ENCODE results near the gene ARFGAP2.
A peak's percentile ranks its signal among the peaks of the same experiment; 100 is the strongest.

Gene ARFGAP2

GRCh38 chr11:47148903-47149531 lies 27.7 kb downstream of the ARFGAP2 start:
- no peak for DNase-seq (ENCODE audit: low read depth in 2 of 2)

DNA sequence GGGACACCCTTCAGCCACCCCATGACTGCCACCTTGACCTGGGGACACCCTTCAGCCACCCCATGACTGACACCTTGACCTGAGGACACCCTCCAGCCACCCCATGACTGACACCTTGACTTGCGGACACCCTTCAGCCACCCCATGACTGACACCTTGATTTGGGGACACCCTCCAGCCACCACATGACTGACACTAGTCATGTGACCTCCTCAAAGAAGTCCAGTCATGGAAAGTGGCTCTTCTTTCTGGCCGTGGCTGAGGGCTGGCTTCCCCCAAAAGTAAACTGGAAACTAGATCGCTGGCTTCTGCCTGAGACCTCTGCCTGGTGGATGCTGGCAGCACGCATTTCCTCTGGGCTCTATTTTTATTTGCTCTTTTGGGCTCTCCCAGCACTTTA lies 28.4 kb downstream of the ARFGAP2 start:
- no peak for DNase-seq (ENCODE audit: low read depth in 2 of 2)

DNA sequence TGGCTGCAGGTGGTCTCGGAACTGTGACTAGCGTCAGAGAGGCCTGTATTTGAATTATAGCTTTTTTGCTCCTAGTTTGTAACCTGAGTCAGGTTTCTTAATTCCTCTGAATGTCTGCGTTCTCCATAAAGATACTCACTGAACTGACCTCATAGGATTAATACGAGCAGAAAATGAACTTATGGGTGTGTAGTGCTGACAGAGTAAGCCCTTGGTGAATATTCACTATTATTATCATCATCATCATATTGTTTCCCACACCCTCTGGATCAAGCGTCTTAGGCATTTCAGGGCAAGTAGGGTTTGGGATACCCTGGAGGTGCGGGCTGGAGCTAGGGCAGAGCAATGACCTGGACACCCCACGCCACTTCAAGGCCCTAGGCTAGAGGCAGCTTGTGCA lies 29.0 kb downstream of the ARFGAP2 start:
- no peak for DNase-seq (ENCODE audit: low read depth in 2 of 2)

GRCh38 chr11:47147250-47147649 lies 29.4 kb downstream of the ARFGAP2 start:
- DNase-seq (ENCODE audit: low read depth in 2 of 2) = no peak

DNA sequence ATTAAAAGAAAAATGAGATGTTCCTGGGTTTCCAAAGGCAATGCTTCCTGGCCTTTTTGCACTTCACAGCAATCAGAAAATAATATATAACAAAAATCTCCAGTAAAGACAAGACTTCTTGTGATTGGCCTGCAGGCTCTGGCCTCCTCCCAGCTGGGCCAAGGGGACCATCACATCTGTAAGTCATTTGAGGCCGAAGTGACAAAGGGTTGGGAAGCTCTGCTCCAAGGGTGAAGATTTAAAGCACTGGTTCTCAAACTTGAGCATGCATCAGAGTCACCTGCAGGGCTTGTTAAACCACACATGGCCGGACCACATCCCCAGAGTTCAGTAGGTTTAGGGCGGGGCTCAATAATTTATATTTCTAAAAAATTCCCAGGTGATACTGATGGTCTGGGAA lies 32.1 kb downstream of the ARFGAP2 start:
- DNase-seq (ENCODE audit: low read depth in 2 of 2) = no peak

- no peak for DNase-seq (ENCODE audit: low read depth in 2 of 2)
Observed at GRCh38 chr11:47143322-47143721, 33.4 kb downstream of the ARFGAP2 start.

DNA sequence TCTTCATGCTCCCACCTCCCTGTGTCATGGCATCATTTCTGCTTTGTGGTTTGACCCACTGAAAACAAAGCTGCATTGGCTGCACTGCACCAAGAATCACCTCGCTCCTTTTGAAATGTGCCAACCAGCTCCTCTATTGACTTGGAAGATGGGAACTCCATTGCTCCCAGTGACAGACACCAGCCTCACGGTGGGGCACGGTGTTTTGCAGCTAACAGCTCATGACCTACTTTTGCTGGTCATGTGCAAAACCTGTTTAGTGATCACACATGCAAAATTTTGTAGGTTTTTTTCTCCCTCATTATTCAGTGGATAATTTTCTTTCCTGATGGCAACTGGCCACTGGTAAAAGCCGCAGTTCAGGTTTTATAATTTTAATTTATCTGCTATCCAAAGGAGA lies 36.8 kb downstream of the ARFGAP2 start:
- DNase-seq (ENCODE audit: low read depth in 2 of 2) = no peak

- DNase-seq (ENCODE audit: low read depth in 2 of 2) = no peak
Observed at GRCh38 chr11:47137476-47137875, 39.2 kb downstream of the ARFGAP2 start.

DNA sequence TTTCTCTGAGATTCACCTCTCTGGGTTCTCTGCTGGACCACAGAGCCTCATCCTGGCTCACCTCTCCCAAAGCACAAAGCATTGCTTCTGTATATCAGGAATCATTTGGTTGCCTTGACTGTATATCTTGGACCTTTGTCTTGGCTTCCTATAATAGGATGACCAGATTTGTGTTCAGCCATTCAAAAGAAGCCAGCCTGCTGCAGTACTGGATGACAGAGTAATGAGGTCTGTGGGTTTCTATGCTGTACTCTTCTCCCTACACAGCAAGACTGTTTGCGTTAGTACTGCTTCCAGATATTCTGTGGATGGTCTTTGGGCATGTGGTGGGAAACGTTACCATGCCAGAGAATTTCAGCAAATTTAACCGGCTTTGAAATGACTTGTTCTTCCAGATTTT lies 39.8 kb downstream of the ARFGAP2 start:
- no peak for DNase-seq (ENCODE audit: low read depth in 2 of 2)

- no peak for DNase-seq (ENCODE audit: low read depth in 2 of 2)
Observed at GRCh38 chr11:47136327-47136726, 40.4 kb downstream of the ARFGAP2 start.

GRCh38 chr11:47132981-47133380 lies 43.7 kb downstream of the ARFGAP2 start:
- no peak for DNase-seq (ENCODE audit: low read depth in 2 of 2)

DNA sequence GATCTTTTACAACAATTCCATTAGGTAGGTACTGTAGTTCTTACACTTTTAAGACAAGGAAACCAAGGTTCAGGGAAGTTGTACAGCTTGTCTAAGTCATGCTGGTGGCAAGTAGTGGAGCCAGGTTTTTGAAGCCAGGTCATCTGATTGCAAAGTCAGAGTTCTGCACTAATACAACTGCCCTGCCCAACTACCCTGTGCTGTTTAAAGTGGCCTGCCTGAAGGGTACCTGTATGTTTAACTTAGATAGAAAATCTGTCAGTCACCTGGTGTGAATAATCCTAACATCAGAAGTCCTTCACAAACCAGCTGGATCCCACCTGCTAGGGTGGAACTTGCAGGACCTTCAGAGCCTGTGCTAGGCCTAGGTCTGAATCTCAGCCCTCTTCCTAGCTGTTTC lies 44.2 kb downstream of the ARFGAP2 start:
- no peak for DNase-seq (ENCODE audit: low read depth in 2 of 2)

- DNase-seq (ENCODE audit: low read depth in 2 of 2) = no peak
Observed at GRCh38 chr11:47131136-47131535, 45.5 kb downstream of the ARFGAP2 start.

DNA sequence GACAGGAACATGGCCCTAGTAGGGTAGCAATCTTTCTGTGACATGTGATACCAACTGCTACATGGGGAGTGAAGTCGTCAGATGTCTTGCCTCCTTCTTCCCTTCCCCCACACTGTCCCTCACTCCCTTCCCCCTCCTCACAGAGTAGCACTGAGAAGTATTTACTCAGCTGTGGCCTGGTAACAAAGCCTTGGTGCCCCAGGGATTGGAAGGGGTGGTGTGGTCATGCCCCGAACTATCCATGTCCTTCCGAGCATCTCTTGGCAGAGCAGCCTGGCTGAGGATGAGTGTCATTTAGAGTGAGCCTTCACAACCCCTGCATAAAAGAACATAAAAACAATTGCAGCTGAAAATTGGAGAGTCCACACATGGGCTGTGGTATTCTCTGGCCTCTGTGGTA lies 46.1 kb downstream of the ARFGAP2 start:
- no peak for DNase-seq (ENCODE audit: low read depth in 2 of 2)

- DNase-seq (ENCODE audit: low read depth in 2 of 2) = no peak
Observed at GRCh38 chr11:47127213-47127612, 49.5 kb downstream of the ARFGAP2 start.

DNA sequence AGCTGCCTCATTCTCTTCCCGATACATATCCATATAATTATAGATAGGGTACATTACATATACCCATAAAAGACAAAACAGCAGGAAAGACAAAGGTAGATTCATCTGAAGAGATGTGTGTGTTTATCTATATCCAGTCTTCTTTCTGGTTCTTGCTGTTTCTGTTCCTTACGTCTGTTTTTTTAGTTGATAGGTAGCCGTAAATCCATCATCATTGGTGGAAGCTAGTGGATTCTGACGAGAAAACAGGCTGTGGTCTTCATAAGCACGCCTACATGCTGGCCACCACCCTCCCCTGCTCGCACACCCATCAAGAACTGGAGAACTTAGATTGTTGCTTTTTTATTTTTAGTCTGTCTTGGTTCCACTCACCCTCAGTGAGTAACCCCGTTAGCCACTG lies 51.6 kb downstream of the ARFGAP2 start:
- no peak for DNase-seq (ENCODE audit: low read depth in 2 of 2)

DNA sequence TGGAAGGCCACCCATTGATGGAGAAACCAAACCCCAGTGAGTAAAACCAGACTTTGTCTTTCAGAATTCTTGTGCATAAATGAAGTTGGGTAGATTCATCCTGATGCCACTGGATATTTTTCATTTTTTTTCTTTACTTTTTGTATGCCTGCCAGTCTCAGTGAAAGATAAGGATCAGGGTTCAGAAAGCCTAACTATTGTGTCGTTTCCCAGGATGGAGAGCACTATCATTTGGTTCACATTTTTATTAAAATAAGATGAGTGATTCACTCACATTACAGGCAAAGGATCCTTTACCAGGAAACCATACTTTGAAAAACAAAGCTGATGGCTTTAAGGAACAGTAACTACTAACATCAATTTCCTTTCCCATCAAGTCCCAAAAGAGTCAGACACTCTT lies 52.0 kb downstream of the ARFGAP2 start:
- no peak for DNase-seq (ENCODE audit: low read depth in 2 of 2)

GRCh38 chr11:47123094-47123493 lies 53.6 kb downstream of the ARFGAP2 start:
- DNase-seq (ENCODE audit: low read depth in 2 of 2) = no peak

DNA sequence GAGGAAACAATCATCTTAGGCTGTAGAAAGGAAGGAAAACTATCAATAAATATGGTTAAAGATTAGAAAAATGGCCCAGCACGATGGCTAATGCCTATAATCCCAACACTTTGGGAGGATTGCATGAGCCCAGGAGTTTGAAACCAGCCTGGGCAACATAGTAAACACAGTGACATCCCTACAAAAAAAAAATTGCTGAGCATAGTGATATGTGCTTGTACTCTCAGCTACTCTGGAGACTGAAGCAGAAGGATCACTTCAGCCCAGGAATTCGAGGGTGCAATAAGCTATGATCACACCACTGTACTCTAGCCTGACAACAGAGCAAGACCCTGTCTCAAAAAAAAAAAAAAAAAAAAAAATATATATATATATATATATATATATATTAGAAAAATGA lies 54.9 kb downstream of the ARFGAP2 start:
- DNase-seq (ENCODE audit: low read depth in 2 of 2) = no peak

- DNase-seq (ENCODE audit: low read depth in 2 of 2) = no peak
Observed at GRCh38 chr11:47121056-47121455, 55.6 kb downstream of the ARFGAP2 start.

DNA sequence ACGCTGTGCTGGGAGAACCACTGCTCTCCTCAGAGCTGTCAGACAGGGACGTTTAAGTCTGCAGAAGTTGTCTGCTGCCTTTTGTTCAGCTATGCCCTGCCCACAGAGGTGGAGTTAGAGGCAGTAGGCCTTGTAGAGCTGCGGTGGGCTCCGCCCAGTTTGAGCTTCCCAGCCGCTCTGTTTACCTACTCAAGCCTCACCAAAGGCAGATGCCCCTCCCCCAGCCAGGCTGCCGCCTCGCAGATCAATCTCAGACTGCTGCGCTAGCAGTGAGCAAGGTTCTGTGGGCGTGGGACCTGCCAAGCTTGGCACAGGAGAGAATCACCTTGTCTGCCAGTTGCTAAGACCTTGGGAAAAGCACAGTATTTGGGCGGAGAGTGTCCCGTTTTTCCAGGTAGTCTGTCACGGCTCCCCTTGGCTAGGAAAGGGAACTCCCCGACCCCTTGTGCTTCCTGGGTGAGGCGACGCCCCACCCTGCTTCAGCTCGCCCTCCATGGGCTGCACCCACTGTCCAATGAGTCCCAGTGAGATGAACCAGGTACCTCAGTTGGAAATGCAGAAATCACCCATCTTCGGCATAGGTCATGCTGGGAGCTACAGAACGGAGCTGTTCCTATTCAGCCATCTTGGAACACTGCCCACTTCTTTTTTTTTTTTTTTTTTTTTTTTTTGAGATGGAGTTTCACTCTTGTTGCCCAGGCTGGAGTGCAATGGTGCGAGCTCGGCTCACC lies 57.6 kb downstream of the ARFGAP2 start:
- DNase-seq (ENCODE audit: low read depth in 2 of 2) = peak in 1 of 2 donors; percentile 2

Measured in stimulated activated CD8-positive, alpha-beta memory T cell treated with anti-CD3 and anti-CD28 coated beads, Interleukin-7, amount 100 ng/mL, for 4 hours (primary cell).